ENCODE results near the gene RUNX1. TPM values are rescaled to one million over a fixed set of nuclear protein-coding genes. Genes with fewer than 3 reads are reported as not detected.

RUNX1 gene
- total and polyA plus RNA-seq, 2 of the 13 experiments (the other 11 are each of a cell fraction or from before 2014, with no cell fraction given): 5.4 to 6.4 TPM

- no peak overlapping the region for H3K4me2 ChIP-seq (ENCODE audit: low read depth, low read length)
- H4K20me1 ChIP-seq (ENCODE audit: insufficient read depth, low read length): no peaks in the 10 kb centered on the region
- WGBS (ENCODE audit: low lambda C conversion rate): 81% methylated on average over 4 of the region's 4 CpGs
- ChIA-PET POLR2A (no interaction called here), CTCF (ENCODE audit: low intra/inter-chr PET ratio, low total read pairs) (interaction anchor here (1.2 kb wide), 1 partner anchor 456 kb away, joined by 3 read pairs; no protein-coding TSS in a partner anchor)
- DNase-seq (ENCODE audit: low spot score): no peak
- H3K9ac ChIP-seq (ENCODE audit: insufficient read depth, low read depth, low read length): no peak overlapping the region
- in situ Hi-C loops (cut with HindIII; ENCODE audit: extremely low pct_ligation_motif_present, low pct_unique_long_range_greater_than_20kb): no loop called here
- no peak for TF ChIP-seq AHDC1 (CRISPR knock-in tag; IDR thresholded peaks at IDR 0.05; ENCODE audit: borderline replicate concordance)
- no peak for TF ChIP-seq IRX3 (CRISPR knock-in tag; IDR thresholded peaks at IDR 0.05; ENCODE audit: borderline replicate concordance, low read depth)
- no peak for TF ChIP-seq TGIF2 (CRISPR knock-in tag; IDR thresholded peaks at IDR 0.05)
- no peak for TF ChIP-seq ZNF782 (CRISPR knock-in tag; IDR thresholded peaks at IDR 0.05; ENCODE audit: borderline replicate concordance)
- no peak for TF ChIP-seq ZNF333 (CRISPR knock-in tag; IDR thresholded peaks at IDR 0.05; ENCODE audit: borderline replicate concordance)
- no peak for ATAC-seq
- intact Hi-C loops (cut with micrococcal nuclease; ENCODE audit: unreplicated experiment): no loop called here
- no peaks in the 10 kb centered on the region for H3K36me3 ChIP-seq (replicated peaks in 1 of 2; ENCODE audit: control insufficient read depth in 1 of 2, insufficient read depth in 2 of 2, low read length in 2 of 2)
- no peaks in the 10 kb centered on the region for H3K27me3 ChIP-seq (ENCODE audit: control insufficient read depth in 1 of 2, insufficient read depth in 2 of 2, low read length in 2 of 2)
- no TSS peak for BruUV-seq (replicated peaks)
- no peak overlapping the region for H2AFZ ChIP-seq (ENCODE audit: low read length)
- no peak overlapping the region for H3K27ac ChIP-seq (ENCODE audit: extremely low read length, insufficient read depth, low read length)
- no peaks in the 10 kb centered on the region for H3K79me2 ChIP-seq (ENCODE audit: insufficient read depth, low read length)
- H3K9me3 ChIP-seq (ENCODE audit: low read length): no peaks in the 10 kb centered on the region
- no peak for FAIRE-seq
- H3K4me1 ChIP-seq (ENCODE audit: insufficient read depth, low read length): peaks cover 26% of the 10 kb centered on the region
- H3K4me3 ChIP-seq (replicated peaks in 1 of 3; ENCODE audit: insufficient read depth in 1 of 3, low read depth in 2 of 3, low read length in 3 of 3): no peak overlapping the region
Observed at GRCh38 chr21:34944015-34944755, 104.9 kb downstream of the RUNX1 start.

Data from HepG2 (cell line).